Measurements from ENCODE around the gene LIN9. TPM values are rescaled to one million over a fixed set of nuclear protein-coding genes. Genes with fewer than 3 reads are reported as not detected.

Gene LIN9
- total and polyA plus RNA-seq, 12 donors = 0.97 to 5.7 (median 2.1) TPM

- no peaks in the 10 kb centered on the region for H3K9me3 ChIP-seq (replicated peaks in 1 of 3)
- no peaks in the 10 kb centered on the region for H3K36me3 ChIP-seq (replicated peaks in 1 of 2)
- no peak overlapping the region for H3K27ac ChIP-seq
- WGBS, 4 donors = 84 to 100% (median 92%) methylated on average over 3 of the region's 3 CpGs
- H3K27me3 ChIP-seq = no peaks in the 10 kb centered on the region
- H3K4me3 ChIP-seq = no peak overlapping the region
- no peaks in the 10 kb centered on the region for H3K4me1 ChIP-seq (replicated peaks in 1 of 2)
- DNase-seq = no peak
- intact Hi-C loops (cut with DNase I) = loop anchor here in 1 of 2 donors (10.0 kb wide), 1 partner anchor 123 kb away; no protein-coding TSS in a partner anchor
- no peak for TF ChIP-seq POLR2A (IDR thresholded peaks at IDR 0.05)
- no peak for TF ChIP-seq CTCF (IDR thresholded peaks at IDR 0.05)
Measured at GRCh38 chr1:226202246-226202645, 106.7 kb downstream of the LIN9 start.

GRCh38 chr1:226201029-226201593 lies 107.9 kb downstream of the LIN9 start:
- H3K27me3 ChIP-seq = no peaks in the 10 kb centered on the region
- WGBS, 4 donors = 61 to 70% (median 68%) methylated on average over 5 of the region's 5 CpGs
- no peak for DNase-seq
- H3K9me3 ChIP-seq (replicated peaks in 1 of 3) = no peaks in the 10 kb centered on the region
- H3K4me3 ChIP-seq = no peak overlapping the region
- no peaks in the 10 kb centered on the region for H3K36me3 ChIP-seq (replicated peaks in 1 of 2)
- no peaks in the 10 kb centered on the region for H3K4me1 ChIP-seq (replicated peaks in 1 of 2)
- no peak overlapping the region for H3K27ac ChIP-seq
- no peak for TF ChIP-seq POLR2A (IDR thresholded peaks at IDR 0.05)
- TF ChIP-seq CTCF (IDR thresholded peaks at IDR 0.05) = peak in 1 of 6 experiments; percentile 15
- intact Hi-C loops (cut with DNase I) = loop anchor here in 1 of 2 donors (10.0 kb wide), 1 partner anchor 124 kb away; no protein-coding TSS in a partner anchor

GRCh38 chr1:226199971-226200370 lies 109.0 kb downstream of the LIN9 start:
- TF ChIP-seq POLR2A (IDR thresholded peaks at IDR 0.05) = no peak
- no peak for TF ChIP-seq CTCF (IDR thresholded peaks at IDR 0.05)
- H3K27ac ChIP-seq = no peak overlapping the region

GRCh38 chr1:226195144-226195543 lies 113.8 kb downstream of the LIN9 start:
- Histone ChIP-seq H3K27me3 (no peaks in the 10 kb centered on the region), H3K27ac (no peak overlapping the region), H3K9me3 (replicated peaks in 1 of 3) (no peaks in the 10 kb centered on the region), H3K36me3 (replicated peaks in 1 of 2) (no peaks in the 10 kb centered on the region), H3K4me3 (no peak overlapping the region), H3K4me1 (replicated peaks in 1 of 2) (no peaks in the 10 kb centered on the region)
- TF ChIP-seq POLR2A (IDR thresholded peaks at IDR 0.05) (no peak), CTCF (IDR thresholded peaks at IDR 0.05) (no peak)
- DNase-seq = no peak
- intact Hi-C loops (cut with DNase I) = loop anchor here (2.0 to 5.0 kb wide), 2 partner anchors 70 to 73 kb away; no protein-coding TSS in a partner anchor
- WGBS, 4 donors = 63 to 86% (median 82%) methylated on average over 1 of the region's 1 CpG

More at GRCh38 chr1:226199971-226200370, 109.0 kb downstream of the LIN9 start:
- Histone ChIP-seq H3K27me3 (no peaks in the 10 kb centered on the region), H3K4me3 (no peak overlapping the region), H3K4me1 (replicated peaks in 1 of 2) (no peaks in the 10 kb centered on the region), H3K9me3 (replicated peaks in 1 of 3) (no peaks in the 10 kb centered on the region), H3K36me3 (replicated peaks in 1 of 2) (no peaks in the 10 kb centered on the region)
- intact Hi-C loops (cut with DNase I) = loop anchor here (5.0 to 10.0 kb wide), 2 partner anchors 78 to 125 kb away; no protein-coding TSS in a partner anchor
- 45 to 79% (median 54%) methylated on average over 2 of the region's 2 CpGs for WGBS, 4 donors
- no peak for DNase-seq
